ENCODE results near the gene TAS1R2.

GRCh38 chr1:18879791-18880309 lies 20.4 kb upstream of the TAS1R2 start:
- TF ChIP-seq, protein P1, sequence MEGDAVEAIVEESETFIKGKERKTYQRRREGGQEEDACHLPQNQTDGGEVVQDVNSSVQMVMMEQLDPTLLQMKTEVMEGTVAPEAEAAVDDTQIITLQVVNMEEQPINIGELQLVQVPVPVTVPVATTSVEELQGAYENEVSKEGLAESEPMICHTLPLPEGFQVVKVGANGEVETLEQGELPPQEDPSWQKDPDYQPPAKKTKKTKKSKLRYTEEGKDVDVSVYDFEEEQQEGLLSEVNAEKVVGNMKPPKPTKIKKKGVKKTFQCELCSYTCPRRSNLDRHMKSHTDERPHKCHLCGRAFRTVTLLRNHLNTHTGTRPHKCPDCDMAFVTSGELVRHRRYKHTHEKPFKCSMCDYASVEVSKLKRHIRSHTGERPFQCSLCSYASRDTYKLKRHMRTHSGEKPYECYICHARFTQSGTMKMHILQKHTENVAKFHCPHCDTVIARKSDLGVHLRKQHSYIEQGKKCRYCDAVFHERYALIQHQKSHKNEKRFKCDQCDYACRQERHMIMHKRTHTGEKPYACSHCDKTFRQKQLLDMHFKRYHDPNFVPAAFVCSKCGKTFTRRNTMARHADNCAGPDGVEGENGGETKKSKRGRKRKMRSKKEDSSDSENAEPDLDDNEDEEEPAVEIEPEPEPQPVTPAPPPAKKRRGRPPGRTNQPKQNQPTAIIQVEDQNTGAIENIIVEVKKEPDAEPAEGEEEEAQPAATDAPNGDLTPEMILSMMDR (IDR thresholded peaks at IDR 0.05 in 8 of 11, conservative IDR thresholded peaks at IDR 0.05 in 3 of 11) = no peak
- no peak for TF ChIP-seq POLR2A (IDR thresholded peaks at IDR 0.05)
- no peak for TF ChIP-seq POLR2AphosphoS5 (IDR thresholded peaks at IDR 0.05)
